ENCODE data around the gene USP35.

DNA sequence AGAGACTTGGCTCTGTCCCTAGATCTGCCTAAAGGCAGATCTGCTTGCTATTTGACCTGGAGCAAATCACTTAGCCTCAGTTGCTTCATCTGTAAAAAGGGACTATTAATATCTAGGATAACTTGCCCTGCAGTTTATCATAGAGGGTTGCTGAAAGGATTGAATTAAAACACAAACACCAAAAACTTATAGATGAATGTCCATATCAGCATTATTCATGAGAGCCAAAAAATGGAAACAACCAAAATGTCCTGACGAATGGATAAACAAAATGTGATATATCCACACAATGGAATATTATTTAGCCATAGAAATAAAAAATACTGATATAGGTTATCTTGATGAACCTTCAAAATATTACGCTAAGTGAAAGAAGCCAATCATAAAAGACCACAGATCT, 67.2 kb downstream of the USP35 start:
- TF ChIP-seq, protein P1, sequence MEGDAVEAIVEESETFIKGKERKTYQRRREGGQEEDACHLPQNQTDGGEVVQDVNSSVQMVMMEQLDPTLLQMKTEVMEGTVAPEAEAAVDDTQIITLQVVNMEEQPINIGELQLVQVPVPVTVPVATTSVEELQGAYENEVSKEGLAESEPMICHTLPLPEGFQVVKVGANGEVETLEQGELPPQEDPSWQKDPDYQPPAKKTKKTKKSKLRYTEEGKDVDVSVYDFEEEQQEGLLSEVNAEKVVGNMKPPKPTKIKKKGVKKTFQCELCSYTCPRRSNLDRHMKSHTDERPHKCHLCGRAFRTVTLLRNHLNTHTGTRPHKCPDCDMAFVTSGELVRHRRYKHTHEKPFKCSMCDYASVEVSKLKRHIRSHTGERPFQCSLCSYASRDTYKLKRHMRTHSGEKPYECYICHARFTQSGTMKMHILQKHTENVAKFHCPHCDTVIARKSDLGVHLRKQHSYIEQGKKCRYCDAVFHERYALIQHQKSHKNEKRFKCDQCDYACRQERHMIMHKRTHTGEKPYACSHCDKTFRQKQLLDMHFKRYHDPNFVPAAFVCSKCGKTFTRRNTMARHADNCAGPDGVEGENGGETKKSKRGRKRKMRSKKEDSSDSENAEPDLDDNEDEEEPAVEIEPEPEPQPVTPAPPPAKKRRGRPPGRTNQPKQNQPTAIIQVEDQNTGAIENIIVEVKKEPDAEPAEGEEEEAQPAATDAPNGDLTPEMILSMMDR (IDR thresholded peaks at IDR 0.05) = no peak
- no peak for TF ChIP-seq POLR2A (IDR thresholded peaks at IDR 0.05)

All from Peyer's patch (tissue), 4 donors.